NK-92 (cell line): ENCODE measurements around the gene XKR7.

ENCODE experiments used
- DNase-seq: peaks from one replicate; lab custom pipeline; 2025; ENCODE audit not compliant: unreplicated experiment; lab: John Stamatoyannopoulos, UW

The XKR7 gene

GRCh38 chr20:31977080-31977479, 9.1 kb downstream of the XKR7 start:
- no peak for DNase-seq

DNA sequence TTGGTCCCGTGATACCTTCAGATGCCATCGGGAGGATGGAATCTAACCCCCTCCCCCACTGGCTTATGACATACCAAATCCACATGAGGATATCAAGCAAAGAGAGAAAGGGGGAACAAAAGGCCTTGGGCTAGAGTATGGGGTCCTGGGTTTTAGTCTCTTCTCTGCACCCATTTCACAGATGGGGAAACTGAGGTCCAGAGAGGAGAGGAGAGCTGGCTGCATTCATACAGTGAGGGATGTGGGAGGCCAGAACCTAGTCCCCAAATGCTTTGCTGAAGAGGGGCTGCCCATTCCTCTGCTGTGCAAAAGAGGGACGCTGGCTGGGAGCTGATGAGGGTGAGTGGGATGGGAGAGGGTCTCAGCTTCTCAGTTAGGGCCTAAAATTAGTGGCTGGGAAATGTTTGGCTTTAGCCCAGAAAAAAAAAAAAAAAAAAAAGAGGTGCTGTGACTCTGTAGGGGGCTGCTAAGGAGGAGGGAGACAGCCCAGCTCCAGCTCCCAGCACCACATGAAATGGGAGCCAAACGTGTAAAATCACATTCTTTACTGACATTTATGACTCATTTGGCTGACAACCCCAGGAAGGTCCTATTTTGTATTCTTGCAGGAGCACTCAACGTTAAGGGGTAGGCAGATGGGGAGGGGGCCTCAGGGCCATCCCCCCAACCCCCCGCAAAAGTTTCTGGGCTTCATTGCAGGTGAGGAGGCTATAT, 11.9 kb downstream of the XKR7 start:
- no peak for DNase-seq

DNA sequence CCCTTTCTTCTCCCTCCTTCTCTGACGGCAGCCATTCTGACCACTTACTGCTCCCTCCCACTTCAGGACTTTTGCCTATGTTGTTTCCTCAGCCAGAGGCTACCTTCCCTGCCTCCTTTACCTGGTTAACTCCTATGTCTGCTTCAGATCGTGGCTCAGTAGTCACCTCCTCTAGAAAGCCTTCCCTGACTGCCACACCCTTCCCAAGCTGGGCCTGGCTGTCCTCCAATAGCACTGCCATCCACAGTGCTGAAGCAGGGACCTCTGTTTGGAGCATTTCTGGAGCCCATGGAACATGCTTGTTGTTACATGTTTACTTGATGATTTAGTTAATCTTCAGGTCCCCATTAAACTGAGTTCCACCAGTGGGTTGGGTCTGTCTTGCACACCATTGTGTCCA, 13.8 kb downstream of the XKR7 start:
- no peak for DNase-seq

- no peak for DNase-seq
These were observed 17.1 kb downstream of the XKR7 start for GRCh38 chr20:31984981-31985471.

GRCh38 chr20:31987744-31988143, 19.8 kb downstream of the XKR7 start:
- no peak for DNase-seq

GRCh38 chr20:31988430-31989015, 20.6 kb downstream of the XKR7 start:
- DNase-seq, result no peak

DNA sequence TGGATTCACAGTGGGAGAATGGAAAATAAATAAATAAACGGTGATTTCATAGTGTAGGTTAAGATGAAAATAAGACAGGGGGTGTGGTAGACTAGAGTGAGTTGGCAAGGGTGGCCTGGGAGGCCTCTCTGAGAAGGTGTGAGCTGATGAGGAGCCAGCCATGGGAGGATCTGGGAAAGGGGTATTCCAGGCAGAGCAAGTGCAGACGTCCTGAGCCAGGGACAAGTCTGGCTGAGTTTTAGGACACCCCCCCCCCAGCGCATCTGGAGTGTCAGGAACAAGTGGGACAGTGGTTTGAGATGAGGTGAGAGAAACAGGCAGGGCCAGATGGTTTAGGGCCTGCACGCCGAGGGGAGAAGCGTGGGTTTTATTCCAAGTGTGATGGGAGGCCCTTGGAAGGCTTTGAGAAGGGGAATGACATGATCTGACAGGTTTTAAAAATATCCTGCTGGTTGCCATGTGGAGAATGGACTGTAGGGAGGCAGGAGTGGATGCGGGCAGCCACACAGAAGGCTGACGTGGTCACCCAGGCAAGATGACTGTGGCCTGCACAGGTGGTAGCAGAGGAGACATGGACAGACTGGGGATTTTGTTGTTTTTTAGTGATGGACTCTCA, 21.2 kb downstream of the XKR7 start:
- DNase-seq, result no peak

GRCh38 chr20:31990641-31991338, 22.8 kb downstream of the XKR7 start:
- DNase-seq, result no peak

GRCh38 chr20:31991339-31991705, 23.4 kb downstream of the XKR7 start:
- DNase-seq, result no peak

DNA sequence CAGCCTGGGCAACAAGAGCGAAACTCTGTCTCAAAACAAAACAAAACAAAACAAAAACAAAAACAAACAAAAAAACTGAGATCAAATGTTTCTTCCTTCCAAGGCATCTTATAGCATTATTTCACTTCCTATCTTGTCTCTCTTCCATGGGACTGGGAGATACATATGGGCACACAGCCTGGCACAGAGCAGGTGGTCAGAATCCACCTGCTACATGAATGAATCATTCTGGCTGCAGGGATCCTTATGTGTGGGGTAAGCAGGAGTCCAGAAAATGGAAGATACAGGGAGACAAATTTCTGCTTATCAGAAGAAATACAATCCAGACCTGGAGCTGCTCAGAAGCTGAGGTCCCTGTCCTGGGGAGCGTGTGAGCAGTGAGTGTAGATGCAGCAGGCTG, 24.1 kb downstream of the XKR7 start:
- no peak for DNase-seq

DNA sequence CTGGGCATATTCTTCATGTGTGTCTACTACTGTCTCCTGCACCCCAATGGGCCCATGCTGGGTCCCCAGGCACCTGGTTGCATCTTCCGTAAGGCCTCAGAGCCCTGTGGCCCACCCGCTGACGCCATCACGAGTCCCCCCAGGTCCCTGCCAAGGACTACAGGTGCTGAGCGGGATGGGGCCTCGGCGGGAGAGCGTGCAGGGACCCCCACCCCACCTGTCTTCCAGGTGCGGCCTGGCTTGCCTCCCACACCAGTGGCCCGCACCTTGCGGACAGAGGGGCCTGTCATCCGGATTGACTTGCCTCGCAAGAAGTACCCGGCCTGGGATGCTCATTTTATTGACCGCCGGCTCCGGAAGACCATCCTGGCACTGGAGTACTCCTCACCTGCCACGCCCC, 29.0 kb downstream of the XKR7 start:
- DNase-seq, result no peak

- no peak for DNase-seq
These were observed 30.3 kb downstream of the XKR7 start for GRCh38 chr20:31998246-31998645.

GRCh38 chr20:32003325-32003724, 35.4 kb downstream of the XKR7 start:
- no peak for DNase-seq

- no peak for DNase-seq
These were observed 37.0 kb downstream of the XKR7 start for GRCh38 chr20:32004963-32005362.

- DNase-seq, result no peak
These were observed 38.1 kb downstream of the XKR7 start for GRCh38 chr20:32006053-32006452.

DNA sequence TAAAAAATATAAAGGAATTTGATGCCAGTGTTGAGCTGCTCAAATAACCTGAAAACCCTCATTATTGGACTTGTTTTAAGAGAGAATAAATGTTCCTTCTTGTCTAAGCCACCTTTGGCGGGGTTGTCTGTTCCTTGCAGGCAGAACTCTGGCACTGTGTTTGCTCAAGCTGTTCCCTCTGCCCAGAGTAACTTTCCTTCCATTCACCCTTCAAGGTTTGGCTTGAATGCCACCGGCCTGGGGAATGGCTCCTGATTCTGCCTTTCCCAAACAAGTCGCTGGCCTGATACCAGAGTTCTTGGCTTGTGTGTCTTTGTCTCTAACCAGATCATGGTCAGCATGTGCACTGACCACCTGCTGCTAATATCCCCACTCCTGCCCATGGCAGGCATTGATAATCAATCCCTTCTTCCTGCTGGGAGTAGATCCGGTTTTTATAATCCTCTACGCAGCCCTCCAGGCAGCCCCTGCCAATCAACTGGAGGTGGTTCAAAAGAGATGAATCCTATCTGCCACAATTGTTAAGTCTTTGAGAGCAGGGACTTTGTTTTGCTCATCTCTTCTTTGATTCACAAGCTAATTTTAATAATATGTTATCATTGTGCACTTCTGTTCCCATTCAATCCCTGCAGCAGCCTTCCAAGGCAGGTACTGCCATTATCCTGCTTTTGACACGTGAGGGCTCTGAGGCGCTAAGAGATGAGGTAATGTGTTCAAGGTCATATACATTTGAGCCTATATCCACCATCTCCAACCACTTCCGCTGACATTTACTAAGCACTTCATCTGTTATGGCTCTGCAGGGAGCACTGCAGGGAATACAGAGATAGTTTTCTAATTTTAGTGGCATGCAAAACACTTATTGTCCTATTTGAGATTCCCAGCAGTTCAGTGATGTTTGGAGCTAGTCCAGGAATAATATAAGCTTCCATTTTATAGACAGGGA, 39.2 kb downstream of the XKR7 start:
- no peak for DNase-seq

DNA sequence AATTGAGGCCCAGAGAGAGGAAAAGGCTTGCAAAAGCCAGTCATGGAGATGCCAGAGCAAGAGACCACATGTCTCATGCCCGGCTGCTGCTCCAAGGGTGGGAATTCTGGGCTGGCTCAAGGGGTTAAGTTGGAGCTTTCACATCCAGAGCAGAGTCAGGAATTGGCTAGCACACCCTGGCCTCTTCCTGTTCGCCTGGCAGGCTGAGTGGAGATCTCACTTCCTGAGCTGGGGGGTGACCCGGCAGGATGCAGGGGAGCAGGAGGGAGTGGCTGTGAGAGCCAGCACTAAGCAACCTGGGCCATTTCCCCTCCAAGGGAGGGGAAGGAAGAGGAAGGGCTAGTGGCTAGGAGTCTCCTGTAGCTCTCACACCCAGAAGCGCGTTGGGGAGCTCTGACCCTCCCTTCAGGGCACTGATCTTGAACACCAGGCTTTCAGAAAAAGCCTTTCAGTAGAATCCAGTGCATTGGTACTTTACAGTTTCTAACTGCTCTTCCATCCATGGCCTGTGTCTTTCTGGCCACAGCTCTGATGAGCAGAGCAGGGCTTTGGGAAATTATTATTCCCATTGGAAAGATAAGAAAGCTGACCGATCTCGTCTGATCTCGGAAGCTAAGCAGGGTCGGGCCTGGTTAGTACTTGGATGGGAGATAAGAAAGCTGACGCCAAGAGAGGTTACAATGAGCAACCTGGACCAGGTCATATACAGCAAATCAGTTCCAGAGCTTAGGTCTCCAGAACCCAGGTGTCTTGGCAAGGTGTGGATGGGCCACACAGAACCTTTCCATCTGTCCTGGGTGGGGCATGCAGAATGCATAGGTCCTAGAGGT, 40.1 kb downstream of the XKR7 start:
- no peak for DNase-seq

DNA sequence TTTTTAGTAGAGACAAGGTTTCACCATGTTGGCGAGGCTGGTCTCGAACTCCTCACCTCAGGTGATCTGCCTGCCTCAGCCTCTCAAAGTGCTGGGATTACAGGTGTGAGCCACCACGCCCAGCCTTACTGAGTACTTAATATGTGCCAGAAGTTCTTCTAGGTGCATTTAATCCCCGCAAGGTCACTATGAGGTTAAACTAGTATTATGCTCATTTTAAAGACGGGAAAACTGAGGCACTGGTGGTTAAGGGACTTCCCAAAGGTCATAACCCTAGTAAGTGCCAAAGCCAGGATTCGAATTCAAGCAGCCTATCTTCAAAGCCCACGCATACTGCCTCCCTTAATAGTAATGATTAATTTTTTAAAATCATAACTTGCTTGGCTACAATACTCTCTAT, 41.6 kb downstream of the XKR7 start:
- no peak for DNase-seq

DNA sequence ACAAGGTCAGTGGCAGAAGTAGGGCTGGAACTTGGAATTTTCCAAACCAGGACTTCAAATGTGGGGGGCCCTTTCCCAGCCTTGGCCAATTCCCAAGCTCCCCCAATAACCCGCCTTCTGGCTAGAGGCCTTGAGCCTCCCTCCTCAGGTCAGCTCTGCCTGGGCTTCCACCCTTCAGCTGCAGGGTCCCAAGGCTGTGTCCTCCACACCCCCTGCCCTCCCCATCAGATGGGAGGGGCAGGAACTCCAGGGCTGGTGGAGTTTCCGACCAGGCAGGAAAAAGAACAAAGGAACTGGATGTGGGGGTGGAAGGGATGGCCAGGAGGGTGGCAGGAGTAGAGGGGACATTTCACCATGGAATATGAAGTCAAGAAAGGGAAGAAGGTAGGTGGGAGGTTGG, 42.1 kb downstream of the XKR7 start, which contains the start of gene CCM2L:
Gene CCM2L, plus strand, starts transcription at position 338 of the 400 bp plus-strand sequence. Its CDS starts 17 bp downstream, at position 355.
- DNase-seq, result no peak

DNA sequence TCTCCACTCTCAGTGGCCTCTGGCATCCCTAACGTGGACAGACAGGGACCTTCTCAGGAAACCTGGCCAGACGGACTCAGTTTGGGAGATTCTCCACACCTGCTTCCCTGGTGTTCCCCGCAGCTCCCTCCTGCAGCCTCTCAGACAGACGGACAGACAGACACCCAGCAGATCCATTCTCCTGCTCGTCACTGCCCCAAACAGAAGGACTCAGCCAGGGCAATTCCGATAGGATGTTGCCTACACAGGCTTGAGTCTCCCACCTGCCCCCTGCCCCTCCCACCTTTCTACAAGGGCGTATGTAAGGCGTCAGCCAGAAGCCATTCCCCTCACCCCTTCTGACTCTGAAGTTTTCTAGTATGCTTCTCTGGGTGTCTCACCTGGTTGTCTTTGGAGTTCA, 42.7 kb downstream of the XKR7 start:
- no peak for DNase-seq
